ENCODE measurements around the gene SSTR1.

The SSTR1 gene

GRCh38 chr14:38197001-38197783 lies 10.5 kb upstream of the SSTR1 start:
- DNase-seq (no peak), ATAC-seq (replicated peaks) (no peak)
- H3K9me3 Mint-ChIP-seq, result no peaks in the 10 kb centered on the region
- no peak overlapping the region for H3K27ac Mint-ChIP-seq
- no peak overlapping the region for H3K4me3 Mint-ChIP-seq
- no peaks in the 10 kb centered on the region for H3K4me1 Mint-ChIP-seq
- H3K27me3 Mint-ChIP-seq, result peaks cover 0 to 5% of the 10 kb centered on the region in 2 donors
- no peaks in the 10 kb centered on the region for H3K36me3 Mint-ChIP-seq

- no peak overlapping the region for H3K27ac Mint-ChIP-seq
- DNase-seq (no peak), ATAC-seq (replicated peaks) (no peak)
- H3K4me3 Mint-ChIP-seq, result no peak overlapping the region
- no peaks in the 10 kb centered on the region for H3K4me1 Mint-ChIP-seq
- no peaks in the 10 kb centered on the region for H3K36me3 Mint-ChIP-seq
- H3K9me3 Mint-ChIP-seq, result no peaks in the 10 kb centered on the region
- H3K27me3 Mint-ChIP-seq, result peaks cover 0 to 5% of the 10 kb centered on the region in 2 donors
Measured at GRCh38 chr14:38197784-38198335, 9.8 kb upstream of the SSTR1 start.

- Mint-ChIP-seq H3K4me3 (no peak overlapping the region), H3K9me3 (no peaks in the 10 kb centered on the region), H3K4me1 (no peaks in the 10 kb centered on the region), H3K36me3 (no peaks in the 10 kb centered on the region), H3K27me3 (peaks cover 0 to 5% of the 10 kb centered on the region in 2 donors), H3K27ac (no peak overlapping the region)
- ATAC-seq (replicated peaks) (no peak), DNase-seq (no peak)
Measured at GRCh38 chr14:38198425-38198824, 9.3 kb upstream of the SSTR1 start.

GRCh38 chr14:38199076-38199475 lies 8.6 kb upstream of the SSTR1 start:
- DNase-seq (no peak), ATAC-seq (replicated peaks) (no peak)
- peaks cover 0 to 5% of the 10 kb centered on the region in 2 donors for H3K27me3 Mint-ChIP-seq
- H3K36me3 Mint-ChIP-seq, result no peaks in the 10 kb centered on the region
- H3K4me3 Mint-ChIP-seq, result no peak overlapping the region
- no peaks in the 10 kb centered on the region for H3K9me3 Mint-ChIP-seq
- H3K4me1 Mint-ChIP-seq, result no peaks in the 10 kb centered on the region
- H3K27ac Mint-ChIP-seq, result no peak overlapping the region

GRCh38 chr14:38199739-38200138 lies 8.0 kb upstream of the SSTR1 start:
- Mint-ChIP-seq H3K27ac (no peak overlapping the region), H3K27me3 (peaks cover 0 to 5% of the 10 kb centered on the region in 2 donors), H3K4me3 (no peak overlapping the region), H3K9me3 (no peaks in the 10 kb centered on the region), H3K36me3 (no peaks in the 10 kb centered on the region), H3K4me1 (no peaks in the 10 kb centered on the region)
- DNase-seq, result no peak
- no peak for ATAC-seq (replicated peaks)

- ATAC-seq (replicated peaks) (no peak), DNase-seq (no peak)
- H3K36me3 Mint-ChIP-seq, result no peaks in the 10 kb centered on the region
- peaks cover 3 to 4% of the 10 kb centered on the region in 2 donors for H3K9me3 Mint-ChIP-seq
- H3K27me3 Mint-ChIP-seq, result peaks cover 6 to 9% of the 10 kb centered on the region in 2 donors
- H3K4me1 Mint-ChIP-seq, result no peaks in the 10 kb centered on the region
- H3K4me3 Mint-ChIP-seq, result no peak overlapping the region
- no peak overlapping the region for H3K27ac Mint-ChIP-seq
Measured at GRCh38 chr14:38201137-38201828, 6.4 kb upstream of the SSTR1 start.

- Mint-ChIP-seq H3K27me3 (peaks cover 13% of the 10 kb centered on the region in 2 donors), H3K4me3 (no peak overlapping the region), H3K36me3 (no peaks in the 10 kb centered on the region), H3K4me1 (no peaks in the 10 kb centered on the region), H3K27ac (no peak overlapping the region), H3K9me3 (peaks cover 3 to 4% of the 10 kb centered on the region in 2 donors)
- ATAC-seq (replicated peaks) (no peak), DNase-seq (no peak)
Measured at GRCh38 chr14:38202444-38203191, 5.1 kb upstream of the SSTR1 start.

GRCh38 chr14:38203929-38204718 lies 3.6 kb upstream of the SSTR1 start:
- H3K9me3 Mint-ChIP-seq, result peaks cover 3 to 4% of the 10 kb centered on the region in 2 donors
- H3K36me3 Mint-ChIP-seq, result peaks cover 1 to 5% of the 10 kb centered on the region in 2 donors
- DNase-seq (no peak), ATAC-seq (replicated peaks) (no peak)
- peaks cover 0 to 8% of the 10 kb centered on the region in 2 donors for H3K4me1 Mint-ChIP-seq
- H3K27ac Mint-ChIP-seq, result no peak overlapping the region
- no peak overlapping the region for H3K4me3 Mint-ChIP-seq
- H3K27me3 Mint-ChIP-seq, result peaks cover 25 to 26% of the 10 kb centered on the region in 2 donors

- H3K27me3 Mint-ChIP-seq, result peaks cover 26 to 32% of the 10 kb centered on the region in 2 donors
- no peak overlapping the region for H3K4me3 Mint-ChIP-seq
- no peak overlapping the region for H3K27ac Mint-ChIP-seq
- H3K4me1 Mint-ChIP-seq, result peaks cover 0 to 13% of the 10 kb centered on the region in 2 donors
- peaks cover 4% of the 10 kb centered on the region in 2 donors for H3K9me3 Mint-ChIP-seq
- no peak for ATAC-seq (replicated peaks)
- DNase-seq, result no peak
- peaks cover 1 to 5% of the 10 kb centered on the region in 2 donors for H3K36me3 Mint-ChIP-seq
Measured at GRCh38 chr14:38204719-38205115, 3.0 kb upstream of the SSTR1 start.

- Mint-ChIP-seq H3K4me3 (no peak overlapping the region), H3K9me3 (peaks cover 4% of the 10 kb centered on the region in 2 donors), H3K36me3 (peaks cover 1 to 5% of the 10 kb centered on the region in 2 donors), H3K4me1 (peaks cover 0 to 13% of the 10 kb centered on the region in 2 donors), H3K27ac (no peak overlapping the region), H3K27me3 (peaks cover 32 to 37% of the 10 kb centered on the region in 2 donors)
- ATAC-seq (replicated peaks) (no peak), DNase-seq (no peak)
Measured at GRCh38 chr14:38205119-38205813, 2.4 kb upstream of the SSTR1 start.

GRCh38 chr14:38205949-38206665 lies 1.6 kb upstream of the SSTR1 start:
- Mint-ChIP-seq H3K27ac (no peak overlapping the region), H3K27me3 (peaks cover 40 to 46% of the 10 kb centered on the region in 2 donors), H3K4me3 (no peak overlapping the region), H3K4me1 (peaks cover 2 to 13% of the 10 kb centered on the region in 2 donors), H3K36me3 (peaks cover 1 to 5% of the 10 kb centered on the region in 2 donors), H3K9me3 (peaks cover 4% of the 10 kb centered on the region in 2 donors)
- no peak for DNase-seq
- ATAC-seq (replicated peaks), result no peak

GRCh38 chr14:38206689-38207376 lies 871 bp upstream of the SSTR1 start:
- Mint-ChIP-seq H3K27ac (no peak overlapping the region), H3K27me3 (peaks cover 46 to 53% of the 10 kb centered on the region in 2 donors), H3K4me3 (no peak overlapping the region), H3K9me3 (peaks cover 4% of the 10 kb centered on the region in 2 donors), H3K4me1 (peaks cover 2 to 13% of the 10 kb centered on the region in 2 donors), H3K36me3 (peaks cover 1 to 5% of the 10 kb centered on the region in 2 donors)
- ATAC-seq (replicated peaks) (no peak), DNase-seq (no peak)

Measured in stimulated activated naive B cell treated with anti-CD40 and anti-IgM and Interleukin-4, amounts not matched to agents 10 μg/mL and 1 μg/mL and 100 μg/mL, for 72 hours (primary cell).